GOT3 (cell line): ENCODE measurements around the gene RNF125.
"Not testable (repeated sequence)": the region's sequence is repeated elsewhere in the genome, so short reads cannot be mapped to it uniquely, and the experiment has no call there.

Experiments used
- DNase-seq: peaks from one replicate; lab custom pipeline; 2025; ENCODE audit warnings: mixed read lengths; lab: John Stamatoyannopoulos, UW

RNF125 gene

GRCh38 chr18:32018331-32019250 is at the start of gene RNF125:
Gene RNF125 (plus strand): TSS chr18:32018825. CDS start chr18:32018864, 39 bp downstream.
- peak; percentile 22 for DNase-seq

- no peak for DNase-seq
Observed at GRCh38 chr18:31970617-31971016, 48.0 kb upstream of the RNF125 start.

DNA sequence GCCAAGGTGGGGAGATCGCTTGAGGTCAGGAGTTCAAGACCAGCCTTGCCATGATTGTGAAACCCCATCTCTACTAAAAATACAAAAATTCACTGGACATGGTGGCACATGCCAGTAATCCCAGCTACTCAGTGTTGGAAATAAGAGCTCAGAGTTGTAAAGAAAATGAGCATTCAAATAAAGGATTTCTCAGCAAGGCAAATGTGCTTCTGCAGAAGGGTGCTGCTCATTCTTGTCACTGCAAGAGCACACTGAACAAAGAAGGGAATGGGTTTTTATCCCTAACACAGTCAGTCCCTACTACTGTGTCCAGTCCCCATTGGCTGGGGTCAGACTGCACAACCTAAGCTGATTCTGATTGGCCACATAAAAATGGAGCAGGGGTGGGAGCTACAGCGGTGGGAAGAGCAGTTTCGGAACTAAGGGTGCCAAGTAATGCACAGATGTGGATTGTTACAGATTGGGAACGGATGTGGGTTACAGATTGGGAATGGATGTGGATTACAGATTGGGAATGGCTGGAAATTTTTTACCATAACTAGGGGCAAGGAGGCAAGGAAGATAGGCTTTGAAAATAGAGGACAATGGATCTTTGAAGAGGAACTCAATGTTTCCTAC is 44.6 kb upstream of the RNF125 start:
- DNase-seq = no peak

GRCh38 chr18:31976242-31976641 is 42.4 kb upstream of the RNF125 start:
- DNase-seq = no peak

DNA sequence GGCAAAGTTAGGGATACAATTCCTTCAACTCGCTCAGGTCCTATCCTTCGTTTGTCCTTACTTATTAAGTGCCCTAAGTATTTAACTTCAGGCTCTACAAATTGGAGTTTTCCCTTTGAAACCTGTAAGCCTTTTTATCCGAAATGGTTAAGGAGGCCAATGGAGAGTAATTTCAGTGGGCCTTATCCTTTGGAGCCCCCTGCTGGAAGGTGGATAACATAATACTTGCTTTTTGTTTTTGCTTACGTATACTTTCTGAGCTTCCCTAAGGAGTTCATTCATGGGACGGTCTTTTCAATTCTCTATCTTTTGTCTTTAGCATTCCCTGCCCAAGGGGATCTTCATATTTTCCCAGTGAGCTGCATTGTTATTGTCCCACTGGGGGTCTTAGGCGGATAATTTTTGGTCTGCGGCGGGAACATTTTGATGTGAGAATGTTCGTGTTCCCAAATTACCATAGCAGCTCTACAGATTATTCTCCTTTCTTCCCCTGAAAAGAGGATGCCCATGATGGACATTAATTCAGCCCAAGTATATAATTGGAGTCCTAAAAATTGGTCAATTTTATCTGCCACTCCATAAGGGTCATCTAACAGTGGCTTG is 41.3 kb upstream of the RNF125 start:
- no peak for DNase-seq

- DNase-seq = no peak
Observed at GRCh38 chr18:31978616-31979015, 40.0 kb upstream of the RNF125 start.

- no peak for DNase-seq
Observed at GRCh38 chr18:31979714-31980113, 38.9 kb upstream of the RNF125 start.

- no peak for DNase-seq
Observed at GRCh38 chr18:31980863-31981262, 37.8 kb upstream of the RNF125 start.

- no peak for DNase-seq
Observed at GRCh38 chr18:31983020-31983419, 35.6 kb upstream of the RNF125 start.

DNA sequence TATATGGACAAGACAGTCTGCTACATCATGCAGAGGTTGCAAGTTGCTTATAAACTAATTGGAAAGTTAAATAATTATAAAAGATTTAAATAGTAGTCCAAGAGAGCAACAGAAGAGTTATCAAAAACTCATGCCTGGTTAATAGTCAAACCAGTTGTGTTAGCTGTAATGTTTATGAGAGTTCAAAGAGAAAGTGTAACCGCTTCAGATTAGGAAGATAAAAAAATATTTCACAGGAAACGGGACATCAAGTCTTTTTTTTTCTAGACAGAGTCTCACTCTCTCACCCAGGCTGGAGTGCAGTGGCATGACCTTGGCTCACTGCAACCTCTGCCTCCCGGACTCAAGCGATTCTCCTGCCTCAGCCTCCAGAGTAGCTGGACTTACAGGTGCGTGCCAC is 34.6 kb upstream of the RNF125 start:
- no peak for DNase-seq

GRCh38 chr18:31990823-31991222 is 27.8 kb upstream of the RNF125 start:
- no peak for DNase-seq

GRCh38 chr18:31996007-31996406 is 22.6 kb upstream of the RNF125 start:
- no peak for DNase-seq

DNA sequence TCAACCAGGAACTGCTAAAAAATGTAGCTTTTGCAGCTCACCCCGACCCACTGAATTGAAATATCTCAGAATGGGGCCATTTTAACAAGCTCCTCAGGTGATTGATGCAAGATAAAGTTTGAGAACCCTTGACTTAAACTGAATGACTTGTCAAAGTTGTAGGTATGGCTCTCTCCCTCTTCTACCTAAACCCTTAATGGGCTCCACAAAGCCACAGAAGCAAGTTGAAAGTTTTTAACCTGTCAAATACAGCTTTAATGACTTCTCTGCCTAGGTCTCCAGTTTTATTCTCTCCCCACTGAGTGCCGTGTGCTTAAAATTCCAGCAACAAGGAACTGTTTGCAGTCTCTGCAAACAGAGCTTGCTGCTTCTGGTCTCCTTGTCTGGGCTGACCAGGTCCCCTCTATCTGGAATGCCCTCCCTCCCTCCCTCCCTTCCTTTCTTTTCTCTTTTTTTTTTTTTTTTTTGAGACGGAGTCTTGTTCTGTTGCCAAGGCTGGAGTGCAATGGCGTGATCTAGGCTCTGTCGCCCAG is 19.7 kb upstream of the RNF125 start:
- no peak for DNase-seq

DNA sequence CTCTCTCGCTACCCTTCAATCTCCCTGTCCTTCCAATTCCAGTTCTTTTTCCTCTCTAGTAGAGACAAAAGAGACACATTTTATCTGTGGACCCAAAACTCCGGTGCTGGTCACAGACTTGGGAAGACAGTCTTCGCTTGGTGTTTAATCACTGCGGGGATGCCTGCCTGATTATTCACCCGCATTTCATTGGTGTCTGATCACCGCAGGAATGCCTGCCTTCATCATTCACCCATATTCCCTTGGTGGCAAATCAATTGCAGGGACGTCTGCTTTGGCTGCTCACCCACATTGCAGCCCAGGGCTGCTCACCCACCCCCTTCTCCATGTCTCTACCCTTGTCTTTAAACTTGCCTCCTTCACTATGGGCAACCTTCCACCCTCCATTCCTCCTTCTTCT is 17.5 kb upstream of the RNF125 start:
- DNase-seq = not testable (repeated sequence)

GRCh38 chr18:32003822-32004221 is 14.8 kb upstream of the RNF125 start:
- not testable (repeated sequence) for DNase-seq

- DNase-seq = no peak
Observed at GRCh38 chr18:32010124-32010721, 8.4 kb upstream of the RNF125 start.

DNA sequence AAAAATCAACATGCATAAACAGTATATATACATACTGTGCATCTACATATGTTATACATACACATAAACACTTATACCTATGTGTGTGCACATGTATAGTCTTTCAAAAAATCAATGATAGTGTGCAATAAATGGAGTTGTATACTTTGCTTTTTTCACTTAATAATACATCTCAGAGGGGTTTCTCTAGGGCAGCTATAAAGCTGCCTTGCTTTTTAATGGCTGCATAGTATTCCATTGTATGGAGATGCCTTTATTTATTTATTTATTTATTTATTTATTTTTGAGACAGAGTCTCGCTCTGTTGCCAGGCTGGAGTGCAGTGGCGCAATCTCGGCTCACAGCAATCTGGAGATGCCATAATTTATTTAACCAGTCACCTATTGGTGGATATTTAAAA is 7.4 kb upstream of the RNF125 start:
- DNase-seq = no peak

DNA sequence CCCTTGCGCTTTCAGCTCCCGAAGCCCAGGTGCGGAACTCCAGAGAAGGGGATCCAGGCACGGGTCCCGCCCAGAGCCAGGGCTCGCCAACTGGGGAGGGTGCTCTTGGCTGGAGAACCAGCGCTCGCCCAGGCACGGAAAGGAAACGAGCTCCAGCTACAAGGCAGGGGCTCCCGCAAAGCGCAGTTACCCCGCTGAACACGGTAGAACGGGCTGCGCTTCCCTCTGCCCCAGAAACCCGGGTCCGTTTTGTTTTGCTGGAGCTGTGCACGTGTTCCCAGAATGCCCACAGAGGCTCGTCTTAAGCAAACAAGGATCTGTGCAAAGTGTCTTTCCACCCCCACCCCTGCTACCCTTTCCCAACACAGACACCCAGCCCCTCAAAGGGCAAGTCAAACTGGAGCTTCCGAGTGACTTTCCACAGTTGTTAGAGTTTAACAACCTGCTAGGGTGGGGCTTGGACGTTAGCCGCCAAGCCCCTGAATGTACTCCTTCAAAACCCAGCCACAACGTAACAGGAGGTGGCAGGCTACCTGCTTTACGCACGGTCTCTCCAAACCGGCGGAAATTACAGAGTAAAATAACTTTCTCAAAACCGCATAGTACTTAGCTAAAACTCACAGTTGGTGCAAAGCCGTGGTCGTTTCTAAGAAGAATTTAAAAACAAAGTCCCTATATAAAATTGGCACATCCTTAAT is 775 bp downstream of the RNF125 start:
- no peak for DNase-seq

GRCh38 chr18:32019949-32020625 is 1.5 kb downstream of the RNF125 start:
- not testable (repeated sequence) for DNase-seq

DNA sequence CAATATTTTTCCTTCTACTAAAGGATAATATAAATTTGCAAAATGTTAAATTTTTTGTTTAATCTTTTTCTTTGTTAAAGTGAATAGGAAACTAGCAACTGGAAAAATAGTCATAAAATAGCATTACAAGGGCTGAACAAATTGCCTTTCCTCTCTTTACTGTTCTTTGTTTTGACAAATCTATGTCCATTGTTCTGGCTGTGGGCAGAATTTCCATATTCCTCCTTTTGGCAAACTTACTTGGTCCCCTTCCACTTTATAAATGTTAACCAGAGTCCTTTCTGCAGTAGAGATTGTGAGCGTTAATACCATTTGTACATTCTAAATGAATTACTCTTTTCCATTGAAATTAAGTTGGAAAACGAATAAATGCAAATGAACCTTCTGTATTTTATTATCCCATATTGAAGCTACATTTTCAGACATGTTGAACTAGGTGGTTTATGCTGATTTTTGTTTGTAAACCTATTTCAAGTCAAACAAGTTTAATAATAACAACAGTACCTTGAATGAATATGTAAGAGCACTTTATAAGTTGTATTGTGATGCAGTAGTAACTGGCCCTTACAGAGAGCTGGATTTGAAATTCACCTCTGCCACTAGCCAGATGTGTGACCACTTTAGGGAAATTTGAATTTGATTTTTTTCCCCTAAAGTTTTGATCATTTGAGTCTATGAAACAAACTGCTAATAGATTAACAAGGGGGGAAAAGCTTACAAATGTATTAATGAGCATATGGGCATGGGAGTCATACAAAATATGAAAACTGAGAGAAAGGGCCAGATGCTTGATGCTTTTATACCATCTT is 3.3 kb downstream of the RNF125 start:
- DNase-seq = no peak
